Measurements from ENCODE around the gene CLIC3. TPM values are rescaled to one million over a fixed set of nuclear protein-coding genes. Genes with fewer than 3 reads are reported as not detected.

The CLIC3 gene
- total and polyA plus RNA-seq, 2 experiments from 2014 or later = 37.7 to 98.9 TPM

- Histone ChIP-seq H4K20me1 (ENCODE audit: insufficient read depth) (no peaks in the 10 kb centered on the region), H3K9ac (no peak overlapping the region), H3K79me2 (ENCODE audit: insufficient read depth) (no peaks in the 10 kb centered on the region), H3K4me1 (ENCODE audit: insufficient read depth) (no peaks in the 10 kb centered on the region), H3K27me3 (replicated peaks; ENCODE audit: insufficient read depth) (no peaks in the 10 kb centered on the region; the same call in 1 of the 2 replicates), H2AFZ (no peak overlapping the region), H3K36me3 (ENCODE audit: low read depth) (no peaks in the 10 kb centered on the region), H3K4me2 (ENCODE audit: unreplicated experiment) (no peak overlapping the region), H3K9me2 (ENCODE audit: insufficient read depth) (no peaks in the 10 kb centered on the region), H3K9me3 (ENCODE audit: low read depth) (no peaks in the 10 kb centered on the region), H3K4me3 (no peak overlapping the region), H3F3A (ENCODE audit: insufficient read depth) (no peaks in the 10 kb centered on the region), H3K27ac (no peak overlapping the region)
- no peak for TF ChIP-seq EZH2 (IDR thresholded peaks at IDR 0.05; ENCODE audit: insufficient read depth, poor library complexity, severe bottlenecking)
- no peak for TF ChIP-seq EZH2phosphoT487 (IDR thresholded peaks at IDR 0.05; ENCODE audit: insufficient read depth, low read depth)
- in situ Hi-C loops (cut with MboI) = no loop called here
- no peak for DNase-seq
- WGBS, 2 experiments (ENCODE audit: low coverage in 1 of 2, low lambda C conversion rate in 2 of 2, missing lambda C conversion rate in 2 of 2) = 54 to 59% methylated on average over 18 to 19 of the region's 19 CpGs
Observed at GRCh38 chr9:136953771-136954269, 42.5 kb downstream of the CLIC3 start.

GRCh38 chr9:136952876-136953770 lies 43.2 kb downstream of the CLIC3 start:
- H3K4me2 ChIP-seq (ENCODE audit: unreplicated experiment) = no peak overlapping the region
- H3K9ac ChIP-seq = no peak overlapping the region
- no peaks in the 10 kb centered on the region for H3K9me3 ChIP-seq (ENCODE audit: low read depth)
- H3K4me1 ChIP-seq (ENCODE audit: insufficient read depth) = no peaks in the 10 kb centered on the region
- H3K9me2 ChIP-seq (ENCODE audit: insufficient read depth) = no peaks in the 10 kb centered on the region
- H3F3A ChIP-seq (ENCODE audit: insufficient read depth) = no peaks in the 10 kb centered on the region
- no peak overlapping the region for H3K27ac ChIP-seq
- no peak for TF ChIP-seq EZH2 (IDR thresholded peaks at IDR 0.05; ENCODE audit: insufficient read depth, poor library complexity, severe bottlenecking)
- no peak for TF ChIP-seq EZH2phosphoT487 (IDR thresholded peaks at IDR 0.05; ENCODE audit: insufficient read depth, low read depth)
- H4K20me1 ChIP-seq (ENCODE audit: insufficient read depth) = no peaks in the 10 kb centered on the region
- in situ Hi-C loops (cut with MboI) = no loop called here
- no peaks in the 10 kb centered on the region for H3K36me3 ChIP-seq (ENCODE audit: low read depth)
- H3K27me3 ChIP-seq (replicated peaks; ENCODE audit: insufficient read depth) = no peaks in the 10 kb centered on the region; the same call in 1 of the 2 replicates
- no peak overlapping the region for H2AFZ ChIP-seq
- no peaks in the 10 kb centered on the region for H3K79me2 ChIP-seq (ENCODE audit: insufficient read depth)
- no peak overlapping the region for H3K4me3 ChIP-seq
- WGBS, 2 experiments (ENCODE audit: low coverage in 1 of 2, low lambda C conversion rate in 2 of 2, missing lambda C conversion rate in 2 of 2) = 82 to 83% methylated on average over 36 to 43 of the region's 44 CpGs
- DNase-seq = no peak

GRCh38 chr9:136952321-136952850 lies 44.0 kb downstream of the CLIC3 start:
- Histone ChIP-seq H3K9ac (no peak overlapping the region), H3K4me1 (ENCODE audit: insufficient read depth) (no peaks in the 10 kb centered on the region), H3K4me2 (ENCODE audit: unreplicated experiment) (no peak overlapping the region), H3K36me3 (ENCODE audit: low read depth) (no peaks in the 10 kb centered on the region), H2AFZ (no peak overlapping the region), H3K27ac (no peak overlapping the region), H3K4me3 (no peak overlapping the region), H3K9me3 (ENCODE audit: low read depth) (no peaks in the 10 kb centered on the region), H4K20me1 (ENCODE audit: insufficient read depth) (no peaks in the 10 kb centered on the region), H3F3A (ENCODE audit: insufficient read depth) (no peaks in the 10 kb centered on the region), H3K79me2 (ENCODE audit: insufficient read depth) (no peaks in the 10 kb centered on the region), H3K9me2 (ENCODE audit: insufficient read depth) (no peaks in the 10 kb centered on the region), H3K27me3 (replicated peaks; ENCODE audit: insufficient read depth) (no peaks in the 10 kb centered on the region; the same call in 1 of the 2 replicates)
- DNase-seq = no peak
- TF ChIP-seq EZH2phosphoT487 (IDR thresholded peaks at IDR 0.05; ENCODE audit: insufficient read depth, low read depth) (no peak), EZH2 (IDR thresholded peaks at IDR 0.05; ENCODE audit: insufficient read depth, poor library complexity, severe bottlenecking) (no peak)
- 55 to 59% methylated on average over 12 to 15 of the region's 15 CpGs for WGBS, 2 experiments (ENCODE audit: low coverage in 1 of 2, low lambda C conversion rate in 2 of 2, missing lambda C conversion rate in 2 of 2)
- in situ Hi-C loops (cut with MboI) = no loop called here

- DNase-seq = no peak
- 75% methylated on average over 8 to 14 of the region's 14 CpGs for WGBS, 2 experiments (ENCODE audit: low coverage in 1 of 2, low lambda C conversion rate in 2 of 2, missing lambda C conversion rate in 2 of 2)
- no peak for TF ChIP-seq EZH2phosphoT487 (IDR thresholded peaks at IDR 0.05; ENCODE audit: insufficient read depth, low read depth)
- no peak for TF ChIP-seq EZH2 (IDR thresholded peaks at IDR 0.05; ENCODE audit: insufficient read depth, poor library complexity, severe bottlenecking)
Observed at GRCh38 chr9:136951541-136952320, 44.6 kb downstream of the CLIC3 start, which contains the start of gene LCN12. Gene LCN12 (plus strand): TSS chr9:136952273. CDS start chr9:136952328, 55 bp downstream.

More at GRCh38 chr9:136951541-136952320, 44.6 kb downstream of the CLIC3 start, which contains the start of gene LCN12:
- Histone ChIP-seq H3K79me2 (ENCODE audit: insufficient read depth) (no peaks in the 10 kb centered on the region), H3K4me2 (ENCODE audit: unreplicated experiment) (no peak within 1 kb of the TSS), H3K9me2 (ENCODE audit: insufficient read depth) (no peaks in the 10 kb centered on the region), H3K27me3 (replicated peaks; ENCODE audit: insufficient read depth) (no peaks in the 10 kb centered on the region; the same call in 1 of the 2 replicates), H3K9me3 (ENCODE audit: low read depth) (no peaks in the 10 kb centered on the region), H3K4me3 (no peak within 1 kb of the TSS), H3F3A (ENCODE audit: insufficient read depth) (no peaks in the 10 kb centered on the region), H2AFZ (no peak within 1 kb of the TSS), H3K4me1 (ENCODE audit: insufficient read depth) (no peaks in the 10 kb centered on the region), H3K27ac (no peak within 1 kb of the TSS), H3K36me3 (ENCODE audit: low read depth) (no peaks in the 10 kb centered on the region), H3K9ac (no peak within 1 kb of the TSS), H4K20me1 (ENCODE audit: insufficient read depth) (no peaks in the 10 kb centered on the region)
- in situ Hi-C loops (cut with MboI) = no loop called here
